GM12873 (cell line): Measurements from ENCODE around the gene DDR2.

Source experiments
- CTCF ChIP-seq: IDR thresholded peaks from 2 replicates; pipeline ENCODE4 v1.5.1; 2012; ENCODE audit warnings: low read depth, mild to moderate bottlenecking, moderate library complexity, low read length, control low read depth; ENCODE audit not compliant: insufficient read depth; ENCODE audit errors: missing control alignments

DDR2 gene

GRCh38 chr1:162605225-162605927, 26.9 kb upstream of the DDR2 start:
- no peak for TF ChIP-seq CTCF

DNA sequence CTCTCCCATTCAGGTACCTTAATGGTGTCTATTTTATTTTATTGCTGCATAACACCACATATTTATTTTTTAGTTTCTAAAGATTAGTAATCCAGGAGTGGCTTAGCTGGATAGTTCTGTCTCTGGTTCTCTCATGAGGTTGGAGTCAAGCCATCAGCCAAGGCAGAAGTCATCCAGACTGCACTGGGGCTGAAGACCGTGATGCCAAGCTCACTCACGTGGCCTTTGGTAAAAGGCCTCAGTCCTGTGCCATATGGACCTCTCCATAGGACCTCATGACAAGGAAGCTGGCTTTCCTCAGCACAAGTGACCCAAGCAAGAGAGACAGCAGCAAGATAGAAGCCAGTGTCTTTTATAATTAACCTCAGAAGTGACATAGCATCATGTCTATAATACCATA, 23.0 kb upstream of the DDR2 start:
- TF ChIP-seq CTCF, result no peak

GRCh38 chr1:162612606-162613400, 19.5 kb upstream of the DDR2 start:
- TF ChIP-seq CTCF, result no peak

DNA sequence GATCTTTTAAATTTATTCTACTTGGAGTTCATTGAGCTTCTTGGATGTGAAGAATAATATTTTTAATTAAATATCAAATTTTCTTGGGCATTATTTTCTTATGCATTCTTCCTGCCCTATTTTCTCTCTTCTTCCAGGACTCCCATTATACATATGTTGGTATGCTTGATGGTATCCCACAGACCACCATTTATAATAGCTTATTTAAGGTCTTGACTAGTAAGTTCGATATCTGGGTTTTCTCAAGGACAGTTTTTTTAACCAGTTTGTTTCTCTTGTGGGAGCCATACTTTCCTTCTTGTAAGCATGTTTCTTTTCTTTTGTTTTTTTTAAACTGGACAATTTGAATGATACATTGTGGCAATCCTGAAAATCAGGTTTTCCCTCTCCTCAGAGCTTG, 15.4 kb upstream of the DDR2 start:
- no peak for TF ChIP-seq CTCF

- no peak for TF ChIP-seq CTCF
These were observed 14.8 kb upstream of the DDR2 start for GRCh38 chr1:162617513-162617912.

DNA sequence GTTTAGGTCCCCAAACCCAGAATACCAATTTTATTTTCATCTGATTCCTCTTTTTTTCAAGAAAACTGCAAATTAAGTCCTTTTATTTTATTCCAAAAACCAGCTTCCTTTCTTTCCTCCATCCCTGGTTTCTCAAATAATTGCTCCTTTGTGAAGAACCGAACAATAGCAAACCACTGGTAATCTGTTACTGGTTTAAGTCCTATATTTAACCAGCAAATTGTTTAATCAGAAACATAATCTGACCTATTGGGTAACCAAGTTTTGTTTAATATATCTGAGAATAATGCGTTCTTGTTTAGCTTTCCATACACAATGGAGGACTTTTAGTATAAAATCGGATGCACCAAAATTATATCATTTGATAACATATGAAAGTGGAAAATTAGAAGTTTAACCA, 13.2 kb upstream of the DDR2 start:
- no peak for TF ChIP-seq CTCF

GRCh38 chr1:162621256-162621655, 11.0 kb upstream of the DDR2 start:
- no peak for TF ChIP-seq CTCF
